GM12878 (cell line): ENCODE results near the gene RERE. TPM values are rescaled to one million over a fixed set of nuclear protein-coding genes. Genes with fewer than 3 reads are reported as not detected.

Source experiments
- ATAC-seq: fragments of 200-7000 bp; cut with Tn5 transposase; 3 replicates; pipeline ENCODE4 v1.9.1; 2020; ENCODE audit warnings: mild to moderate bottlenecking, moderate library complexity
- BruUV-seq: library from RNA; stranded (reverse); fragments of 400-500 nt; replicated peaks from 2 replicates; lab custom pipeline; 2021; lab: Mats Ljungman, UMichigan
- CTCF ChIA-PET: fragments of 300-600 bp; sonication (Branson Sonifier 250); formaldehyde crosslinking; extraction: SDS; loops from one replicate; lab custom pipeline; 2021; ENCODE audit warnings: inconsistent platforms; lab: Yijun Ruan, JAX
- POLR2A ChIA-PET: fragments of 350-600 bp; formaldehyde crosslinking; extraction: SDS; loops from one replicate; lab custom pipeline; 2021; ENCODE audit warnings: inconsistent platforms; lab: Charles Lee
- RAD21 ChIA-PET: fragments of 300-600 bp; sonication (Branson Sonifier 250); formaldehyde crosslinking; loops from one replicate; lab custom pipeline; 2023; ENCODE audit warnings: antibody characterized with exemption; ENCODE audit not compliant: unreplicated experiment; lab: Charles Lee
- SMC1A ChIA-PET: fragments of 300-600 bp; sonication (Branson Sonifier 250); formaldehyde crosslinking; loops from one replicate; lab custom pipeline; 2023; ENCODE audit not compliant: unreplicated experiment, uncharacterized antibody; lab: Charles Lee
- DNase-seq: peaks from one replicate; pipeline ENCODE4 v3.0.0-alpha.2; 2011; ENCODE audit warnings: low read depth, low spot score
- FAIRE-seq: peaks from 3 replicates; lab custom pipeline; 2011; peaks lifted over from hg19 to GRCh38; lab: Jason Lieb, UNC
- H2AFZ ChIP-seq: 2 replicates; pipeline ENCODE4 v1.6.0; 2011; ENCODE audit warnings: low read depth, low read length, control low read depth; ENCODE audit not compliant: control insufficient read depth
- H3K27ac ChIP-seq: 2 replicates; pipeline ENCODE4 v1.5.1; 2011; ENCODE audit warnings: control low read depth; ENCODE audit not compliant: control insufficient read depth, insufficient read depth
- H3K27me3 ChIP-seq, 2 experiments: replicated peaks in 1 of 2; 2 replicates each; pipeline versions ENCODE4 v1.6.0 to v1.6.1; 2011; ENCODE audit warnings: low read length in 1 of 2; ENCODE audit not compliant: control insufficient read depth in 2 of 2, insufficient read depth in 2 of 2
- H3K36me3 ChIP-seq, 2 experiments: 2 replicates each; pipeline ENCODE4 v1.5.1; 2011; ENCODE audit warnings: low read length in 1 of 2; ENCODE audit not compliant: control insufficient read depth in 2 of 2, insufficient read depth in 2 of 2
- H3K4me1 ChIP-seq: 2 replicates; pipeline ENCODE4 v1.6.1; 2011; ENCODE audit warnings: mild to moderate bottlenecking, low read length, moderate library complexity, mixed read lengths; ENCODE audit not compliant: control insufficient read depth, insufficient read depth
- H3K4me2 ChIP-seq: 2 replicates; pipeline ENCODE4 v1.6.0; 2011; ENCODE audit warnings: control low read depth; ENCODE audit not compliant: control insufficient read depth, insufficient read depth
- H3K4me3 ChIP-seq: fragments of 200-600 bp; sonication (generic); 2 replicates; pipeline ENCODE4 v1.5.1; 2016
- H3K79me2 ChIP-seq: 2 replicates; pipeline ENCODE4 v1.6.0; 2011; ENCODE audit warnings: low read length; ENCODE audit not compliant: control insufficient read depth, insufficient read depth
- H3K9ac ChIP-seq: 2 replicates; pipeline ENCODE4 v1.8.0; 2011; ENCODE audit warnings: low read length, control low read depth, mixed read lengths; ENCODE audit not compliant: control insufficient read depth, insufficient read depth
- H3K9me3 ChIP-seq: replicated peaks from 3 replicates; pipeline ENCODE4 v1.5.1; 2011; ENCODE audit warnings: mild to moderate bottlenecking, low read length; ENCODE audit not compliant: control insufficient read depth, insufficient read depth
- H4K20me1 ChIP-seq: 2 replicates; pipeline ENCODE4 v1.6.0; 2011; ENCODE audit not compliant: control insufficient read depth, insufficient read depth
- CBX3 ChIP-seq: fragments of 200-600 bp; sonication (generic); IDR thresholded peaks from 2 replicates; pipeline ENCODE4 v1.6.1; 2016; ENCODE audit warnings: low read depth, borderline replicate concordance
- JUND ChIP-seq: IDR thresholded peaks from 2 replicates; pipeline ENCODE4 v1.6.1; 2012; ENCODE audit warnings: low read depth, mild to moderate bottlenecking, low read length, improper control_type of control experiment, moderate library complexity
- KAT2A ChIP-seq: conservative IDR thresholded peaks from 2 replicates; pipeline ENCODE4 v1.6.1; 2011; ENCODE audit warnings: low read depth, low read length; ENCODE audit not compliant: control insufficient read depth
- MEF2A ChIP-seq: IDR thresholded peaks from 2 replicates; pipeline ENCODE4 v1.6.1; 2011; ENCODE audit warnings: low read depth, mild to moderate bottlenecking, low read length, moderate library complexity; ENCODE audit not compliant: insufficient read depth
- PAX5 ChIP-seq: IDR thresholded peaks from 2 replicates; pipeline ENCODE4 v1.6.1; 2011; ENCODE audit warnings: low read depth, low read length, borderline replicate concordance
- PAX8 ChIP-seq: fragments of 450-650 bp; IDR thresholded peaks from 2 replicates; pipeline ENCODE4 v1.6.1; 2017; ENCODE audit warnings: mild to moderate bottlenecking, moderate library complexity
- SIX5 ChIP-seq: IDR thresholded peaks from 2 replicates; pipeline ENCODE4 v1.6.1; 2011; ENCODE audit warnings: mild to moderate bottlenecking, low read depth, low read length, moderate library complexity; ENCODE audit not compliant: severe bottlenecking
- SUPT20H ChIP-seq: IDR thresholded peaks from 2 replicates; pipeline ENCODE4 v1.6.1; 2011; ENCODE audit warnings: low read depth, mild to moderate bottlenecking, low read length, moderate library complexity, borderline replicate concordance; ENCODE audit not compliant: control insufficient read depth
- ZBED1 ChIP-seq: IDR thresholded peaks from 2 replicates; pipeline ENCODE4 v1.6.1; 2016; ENCODE audit warnings: borderline replicate concordance
- ZBTB33 ChIP-seq: fragments of 450-650 bp; IDR thresholded peaks from 2 replicates; pipeline ENCODE4 v1.6.1; 2017; ENCODE audit warnings: mild to moderate bottlenecking
- WGBS: methylation state at CpG from one replicate; pipeline ENCODE4 v1.1.6; 2016; ENCODE audit warnings: low lambda C conversion rate; ENCODE audit not compliant: insufficient replicate concordance, insufficient coverage; ENCODE audit errors: missing lambda C conversion rate; 5-methylcytosine and 5-hydroxymethylcytosine counted together
- in situ Hi-C: fragments of 300-500 bp; cut with MboI; formaldehyde crosslinking; loops from 9 replicates; pipeline ENCODE4 v1.14.3; 2018; ENCODE audit warnings: mixed read lengths
- intact Hi-C: fragments of 100-400 bp; cut with micrococcal nuclease; formaldehyde crosslinking; loops from one replicate; pipeline ENCODE4 v1.14.2; 2022; ENCODE audit not compliant: unreplicated experiment
- polyA plus RNA-seq, 11 experiments: library from polyadenylated mRNA; depleted of rRNA in 4 of 11; unstranded in 6 of 11; stranded (reverse) in 5 of 11; fragments of >200 nt; fragmentation: Nextera tagmentation in 4 of 11; fragmentation: Illumina TruSeq in 1 of 11; extraction: Ambion mirVana in 4 of 11; extraction: Trizol in 1 of 11; gene quantifications; 1 replicate in 1 of 11; 2 replicates in 10 of 11; pipeline versions ENCODE4 v1.2.1 to v1.2.3, GENCODE V29; 2011 to 2016; ENCODE audit warnings: inconsistent platforms in 2 of 11, missing spikeins in 2 of 11, low read depth in 1 of 11
- total RNA-seq, 4 experiments: library from RNA; depleted of rRNA in 3 of 4; stranded (reverse); fragments of >200 nt in 3 of 4; fragmentation: Illumina TruSeq in 1 of 4; extraction: Trizol in 1 of 4; gene quantifications; 2 replicates each; pipeline versions ENCODE4 v1.2.1 to v1.2.3, GENCODE V29; 2013 to 2021

Gene RERE
- total and polyA plus RNA-seq, 10 of the 15 experiments (the other 5 are each of a cell fraction or from before 2014, with no cell fraction given) = 5.2 to 60.5 (median 20.2) TPM

DNA sequence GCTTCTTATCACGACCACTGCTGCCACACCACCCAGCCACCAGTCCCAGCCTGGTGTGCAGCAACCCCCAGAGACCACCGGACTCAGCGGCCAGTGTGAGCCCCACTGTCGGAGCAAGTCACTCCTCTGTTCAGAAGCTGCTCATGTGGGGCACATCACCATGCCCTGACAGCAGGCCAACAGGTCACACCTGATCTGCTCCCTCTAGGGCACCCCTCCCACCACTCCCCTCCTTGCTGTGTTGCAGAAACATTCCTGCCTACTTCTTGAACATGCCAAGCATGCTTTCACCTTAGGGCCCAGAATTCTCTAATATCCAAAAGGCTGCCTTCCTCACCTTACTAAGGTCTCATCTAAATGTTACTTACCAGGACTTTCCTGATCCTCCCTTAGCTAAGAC lies 353.1 kb downstream of the RERE start:
- Histone ChIP-seq H3K4me1 (peaks cover 3% of the 10 kb centered on the region; the same call in 1 of the 2 replicates), H3K27me3 (no peaks in the 10 kb centered on the region), H3K9me3 (no peaks in the 10 kb centered on the region), H3K4me3 (no peak overlapping the region), H3K79me2 (no peaks in the 10 kb centered on the region), H3K36me3 (peaks cover 3 to 8% of the 10 kb centered on the region in 2 experiments), H2AFZ (no peak overlapping the region), H3K4me2 (no peak overlapping the region), H3K27ac (no peak overlapping the region), H4K20me1 (no peaks in the 10 kb centered on the region), H3K9ac (no peak overlapping the region)
- no peak for TF ChIP-seq JUND
- TF ChIP-seq MEF2A = no peak
- TF ChIP-seq SUPT20H = no peak
- no peak for TF ChIP-seq CBX3
- TF ChIP-seq PAX5 = no peak
- no peak for TF ChIP-seq SIX5
- TF ChIP-seq ZBED1 = no peak
- TF ChIP-seq KAT2A = no peak
- TF ChIP-seq PAX8 = no peak
- TF ChIP-seq ZBTB33 = no peak
- ChIA-PET CTCF (interaction anchor here (0.9 kb wide), 1 partner anchor 44 kb away, joined by 3 read pairs; no protein-coding TSS in a partner anchor), SMC1A (interaction anchor here (1.5 kb wide), 1 partner anchor 12 kb away, joined by 5 read pairs; no protein-coding TSS in a partner anchor), POLR2A (no interaction called here), RAD21 (interaction anchor here (0.7 kb wide), 1 partner anchor 40 kb away, joined by 3 read pairs; no protein-coding TSS in a partner anchor)
- in situ Hi-C loops = no loop called here
- 98% methylated on average over 4 of the region's 4 CpGs for WGBS
- ATAC-seq = no peak
- DNase-seq = no peak
- FAIRE-seq = no peak
- intact Hi-C loops = no loop called here
- TSS peak; percentile 22 for BruUV-seq
